ENCODE data around the gene MGMT.

MGMT gene

DNA sequence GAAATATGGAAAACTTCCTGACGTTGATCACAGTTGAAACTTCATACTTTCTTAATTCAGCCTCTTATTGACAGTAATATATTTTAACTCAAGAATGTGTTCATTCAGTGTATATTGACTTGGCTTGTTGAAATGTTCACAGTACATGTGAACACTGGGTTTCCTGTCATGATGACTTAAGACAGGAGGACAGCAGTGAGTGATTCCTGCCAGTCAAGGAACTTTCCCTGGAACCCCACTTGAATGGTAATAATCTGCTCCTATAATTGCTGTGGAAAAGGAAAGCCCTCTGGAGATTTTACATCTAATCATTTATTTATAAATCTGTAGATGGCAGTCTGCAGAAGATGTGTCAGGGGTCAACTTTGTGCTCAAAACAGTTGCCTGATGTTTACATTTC lies 216.5 kb downstream of the MGMT start:
- H3K27me3 ChIP-seq (replicated peaks; ENCODE audit: insufficient read depth, low read length): no peaks in the 10 kb centered on the region
- no peaks in the 10 kb centered on the region for H3K4me1 ChIP-seq (ENCODE audit: low read length)
- no peaks in the 10 kb centered on the region for H3K36me3 ChIP-seq (replicated peaks; ENCODE audit: insufficient read depth, low read length)
- no peak overlapping the region for H3K4me3 ChIP-seq (ENCODE audit: low read length)
- H3K4me2 ChIP-seq (ENCODE audit: low read depth, low read length): no peak overlapping the region
- no peak overlapping the region for H3K9ac ChIP-seq (ENCODE audit: low read length)
- H3K9me3 ChIP-seq (replicated peaks; ENCODE audit: insufficient read depth, low read length): no peaks in the 10 kb centered on the region
- H2AFZ ChIP-seq (ENCODE audit: low read length): no peak overlapping the region
- no peak overlapping the region for H3K27ac ChIP-seq (ENCODE audit: low read length)
- H3K79me2 ChIP-seq (ENCODE audit: low read length): no peaks in the 10 kb centered on the region
- H3F3A ChIP-seq (ENCODE audit: insufficient read depth, low read length): no peaks in the 10 kb centered on the region
- no peaks in the 10 kb centered on the region for H4K20me1 ChIP-seq (ENCODE audit: insufficient read depth, low read length)
- no peak for DNase-seq
- no peaks in the 10 kb centered on the region for H3K9me2 ChIP-seq (replicated peaks; ENCODE audit: insufficient read depth, low read length)
- TF ChIP-seq EZH2phosphoT487 (IDR thresholded peaks at IDR 0.05; ENCODE audit: low read length): no peak
- no peak for TF ChIP-seq EZH2 (optimal IDR thresholded peaks at IDR 0.05; ENCODE audit: low read depth, low read length)
- TF ChIP-seq, protein P1, sequence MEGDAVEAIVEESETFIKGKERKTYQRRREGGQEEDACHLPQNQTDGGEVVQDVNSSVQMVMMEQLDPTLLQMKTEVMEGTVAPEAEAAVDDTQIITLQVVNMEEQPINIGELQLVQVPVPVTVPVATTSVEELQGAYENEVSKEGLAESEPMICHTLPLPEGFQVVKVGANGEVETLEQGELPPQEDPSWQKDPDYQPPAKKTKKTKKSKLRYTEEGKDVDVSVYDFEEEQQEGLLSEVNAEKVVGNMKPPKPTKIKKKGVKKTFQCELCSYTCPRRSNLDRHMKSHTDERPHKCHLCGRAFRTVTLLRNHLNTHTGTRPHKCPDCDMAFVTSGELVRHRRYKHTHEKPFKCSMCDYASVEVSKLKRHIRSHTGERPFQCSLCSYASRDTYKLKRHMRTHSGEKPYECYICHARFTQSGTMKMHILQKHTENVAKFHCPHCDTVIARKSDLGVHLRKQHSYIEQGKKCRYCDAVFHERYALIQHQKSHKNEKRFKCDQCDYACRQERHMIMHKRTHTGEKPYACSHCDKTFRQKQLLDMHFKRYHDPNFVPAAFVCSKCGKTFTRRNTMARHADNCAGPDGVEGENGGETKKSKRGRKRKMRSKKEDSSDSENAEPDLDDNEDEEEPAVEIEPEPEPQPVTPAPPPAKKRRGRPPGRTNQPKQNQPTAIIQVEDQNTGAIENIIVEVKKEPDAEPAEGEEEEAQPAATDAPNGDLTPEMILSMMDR (IDR thresholded peaks at IDR 0.05; ENCODE audit: low read length): no peak

DNA sequence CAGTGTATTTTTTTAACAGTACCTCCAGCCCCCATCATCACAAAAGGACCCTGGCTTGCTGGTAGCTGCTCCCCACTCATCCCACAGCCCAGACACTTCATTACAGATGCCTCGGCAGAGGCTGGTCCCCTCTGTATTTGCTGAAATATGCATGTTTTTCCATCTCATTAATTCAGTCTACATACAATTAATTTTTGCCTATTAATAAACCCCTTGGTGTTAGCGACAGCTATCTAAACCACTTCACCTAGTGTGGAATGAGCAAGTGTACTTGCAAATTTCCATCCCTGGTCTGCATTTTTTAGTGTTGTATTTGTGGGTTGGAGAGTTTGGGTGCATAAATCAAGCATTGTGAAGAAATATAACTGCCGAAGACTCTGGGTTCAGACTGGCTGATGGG lies 216.9 kb downstream of the MGMT start:
- Histone ChIP-seq H3K27me3 (replicated peaks; ENCODE audit: insufficient read depth, low read length) (no peaks in the 10 kb centered on the region), H3K9me2 (replicated peaks; ENCODE audit: insufficient read depth, low read length) (no peaks in the 10 kb centered on the region), H2AFZ (ENCODE audit: low read length) (no peak overlapping the region), H3K9me3 (replicated peaks; ENCODE audit: insufficient read depth, low read length) (no peaks in the 10 kb centered on the region), H3K4me2 (ENCODE audit: low read depth, low read length) (no peak overlapping the region), H4K20me1 (ENCODE audit: insufficient read depth, low read length) (no peaks in the 10 kb centered on the region), H3F3A (ENCODE audit: insufficient read depth, low read length) (no peaks in the 10 kb centered on the region), H3K79me2 (ENCODE audit: low read length) (no peaks in the 10 kb centered on the region), H3K4me3 (ENCODE audit: low read length) (no peak overlapping the region), H3K4me1 (ENCODE audit: low read length) (no peaks in the 10 kb centered on the region), H3K9ac (ENCODE audit: low read length) (no peak overlapping the region), H3K36me3 (replicated peaks; ENCODE audit: insufficient read depth, low read length) (no peaks in the 10 kb centered on the region), H3K27ac (ENCODE audit: low read length) (no peak overlapping the region)
- no peak for DNase-seq
- no peak for TF ChIP-seq EZH2 (optimal IDR thresholded peaks at IDR 0.05; ENCODE audit: low read depth, low read length)
- TF ChIP-seq, protein P1 (IDR thresholded peaks at IDR 0.05; ENCODE audit: low read length): no peak
- no peak for TF ChIP-seq EZH2phosphoT487 (IDR thresholded peaks at IDR 0.05; ENCODE audit: low read length)

DNA sequence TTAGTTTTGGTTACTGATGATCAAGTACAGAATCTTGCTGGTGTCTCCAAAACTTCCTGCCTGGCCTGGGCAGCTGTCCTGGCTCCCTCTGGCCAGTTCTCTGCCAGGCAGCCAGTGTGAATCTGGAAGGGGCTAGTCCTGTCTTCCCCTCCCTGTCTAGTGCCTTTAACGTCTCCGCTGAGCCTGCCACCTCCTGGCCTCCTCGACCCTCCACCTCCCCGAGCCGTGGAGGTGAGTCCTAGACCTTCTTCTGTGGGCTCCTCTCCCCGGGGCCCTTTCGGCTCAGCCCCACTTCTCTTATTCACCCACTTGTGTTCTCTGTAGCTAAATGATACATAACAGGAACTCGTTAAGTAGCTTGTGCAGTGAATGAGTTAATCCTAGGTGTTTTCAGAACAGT lies 218.2 kb downstream of the MGMT start:
- Histone ChIP-seq H3K27ac (ENCODE audit: low read length) (no peak overlapping the region), H3K4me3 (ENCODE audit: low read length) (no peak overlapping the region), H3K36me3 (replicated peaks; ENCODE audit: insufficient read depth, low read length) (no peaks in the 10 kb centered on the region), H3F3A (ENCODE audit: insufficient read depth, low read length) (no peaks in the 10 kb centered on the region), H3K4me2 (ENCODE audit: low read depth, low read length) (no peak overlapping the region), H2AFZ (ENCODE audit: low read length) (no peak overlapping the region), H4K20me1 (ENCODE audit: insufficient read depth, low read length) (no peaks in the 10 kb centered on the region), H3K4me1 (ENCODE audit: low read length) (no peaks in the 10 kb centered on the region), H3K9ac (ENCODE audit: low read length) (no peak overlapping the region), H3K9me2 (replicated peaks; ENCODE audit: insufficient read depth, low read length) (no peaks in the 10 kb centered on the region), H3K9me3 (replicated peaks; ENCODE audit: insufficient read depth, low read length) (no peaks in the 10 kb centered on the region), H3K27me3 (replicated peaks; ENCODE audit: insufficient read depth, low read length) (no peaks in the 10 kb centered on the region), H3K79me2 (ENCODE audit: low read length) (no peaks in the 10 kb centered on the region)
- TF ChIP-seq EZH2 (optimal IDR thresholded peaks at IDR 0.05; ENCODE audit: low read depth, low read length) (no peak), EZH2phosphoT487 (IDR thresholded peaks at IDR 0.05; ENCODE audit: low read length) (no peak)
- TF ChIP-seq, protein P1 (IDR thresholded peaks at IDR 0.05; ENCODE audit: low read length): no peak
- DNase-seq: no peak
